SJCRH30 (cell line): ENCODE data around the gene PLAC8. TPM values are rescaled to one million over a fixed set of nuclear protein-coding genes. Genes with fewer than 3 reads are reported as not detected.
"Not testable (repeated sequence)": the region's sequence is repeated elsewhere in the genome, so short reads cannot be mapped to it uniquely, and the experiment has no call there.

Experiments used
- DNase-seq, 2 experiments: peaks; one replicate each; pipeline ENCODE4 v3.0.0-alpha.2; 2015 to 2020
- H3K27ac ChIP-seq: fragments of 250-450 bp; sonication (Bioruptor Pico); 2 replicates; pipeline ENCODE4 v1.5.1; 2020; ENCODE audit warnings: mild to moderate bottlenecking, moderate library complexity
- H3K27me3 ChIP-seq: fragments of 250-450 bp; sonication (Bioruptor Pico); 2 replicates; pipeline ENCODE4 v1.5.1; 2020; ENCODE audit warnings: mild to moderate bottlenecking, moderate library complexity
- H3K36me3 ChIP-seq: fragments of 250-450 bp; sonication (Bioruptor Pico); 2 replicates; pipeline ENCODE4 v1.5.1; 2020; ENCODE audit warnings: mild to moderate bottlenecking, moderate library complexity
- H3K4me1 ChIP-seq: fragments of 250-450 bp; sonication (Bioruptor Pico); 2 replicates; pipeline ENCODE4 v1.5.1; 2020; ENCODE audit warnings: mild to moderate bottlenecking, moderate library complexity
- H3K4me3 ChIP-seq: fragments of 250-450 bp; sonication (Bioruptor Pico); 2 replicates; pipeline ENCODE4 v1.5.1; 2020; ENCODE audit warnings: mild to moderate bottlenecking, moderate library complexity
- H3K9me3 ChIP-seq: fragments of 250-450 bp; sonication (Bioruptor Pico); replicated peaks from 2 replicates; pipeline ENCODE4 v1.5.1; 2020; ENCODE audit warnings: mild to moderate bottlenecking, moderate library complexity
- total RNA-seq: library from RNA; depleted of rRNA; stranded (reverse); fragments of >200 nt; shearing (Covaris generic); gene quantifications from 2 replicates; pipeline ENCODE4 v1.2.3, GENCODE V29; 2014; rRNA removed

PLAC8 gene
- total RNA-seq, 1 experiment from 2014 or later = 9.5 TPM

GRCh38 chr4:83065266-83065665 is 49.3 kb downstream of the PLAC8 start:
- Histone ChIP-seq H3K36me3 (peaks cover 58% of the 10 kb centered on the region), H3K4me1 (peaks cover 8% of the 10 kb centered on the region), H3K4me3 (no peak overlapping the region), H3K27me3 (no peaks in the 10 kb centered on the region), H3K27ac (no peak overlapping the region), H3K9me3 (no peaks in the 10 kb centered on the region)
- DNase-seq = no peak

- Histone ChIP-seq H3K27me3 (no peaks in the 10 kb centered on the region), H3K4me3 (no peak overlapping the region), H3K36me3 (peaks cover 47% of the 10 kb centered on the region), H3K9me3 (no peaks in the 10 kb centered on the region), H3K27ac (0 out of 2 replicates have a peak overlapping the region, but pooled peaks have one; percentile 1), H3K4me1 (peaks cover 6% of the 10 kb centered on the region)
- no peak for DNase-seq
Observed at GRCh38 chr4:83062739-83063138, 51.8 kb downstream of the PLAC8 start.

GRCh38 chr4:83054928-83055327 is 59.6 kb downstream of the PLAC8 start:
- Histone ChIP-seq H3K27ac (no peak overlapping the region), H3K4me1 (no peaks in the 10 kb centered on the region), H3K9me3 (no peaks in the 10 kb centered on the region), H3K4me3 (no peak overlapping the region), H3K27me3 (no peaks in the 10 kb centered on the region), H3K36me3 (peaks cover 39% of the 10 kb centered on the region)
- DNase-seq = peak in 1 of 2 experiments; percentile 30

GRCh38 chr4:83048781-83049180 is 65.7 kb downstream of the PLAC8 start:
- DNase-seq = not testable (repeated sequence)

GRCh38 chr4:83046693-83047473 is 67.6 kb downstream of the PLAC8 start:
- H3K4me1 ChIP-seq = no peaks in the 10 kb centered on the region
- DNase-seq = no peak
- H3K4me3 ChIP-seq = no peak overlapping the region
- peaks cover 30% of the 10 kb centered on the region for H3K36me3 ChIP-seq
- H3K9me3 ChIP-seq = no peaks in the 10 kb centered on the region
- no peaks in the 10 kb centered on the region for H3K27me3 ChIP-seq
- no peak overlapping the region for H3K27ac ChIP-seq

More at GRCh38 chr4:83048781-83049180, 65.7 kb downstream of the PLAC8 start:
- peaks cover 31% of the 10 kb centered on the region for H3K36me3 ChIP-seq
- H3K9me3 ChIP-seq, H3K4me3 ChIP-seq, H3K4me1 ChIP-seq, H3K27ac ChIP-seq, H3K27me3 ChIP-seq: not testable (repeated sequence)

GRCh38 chr4:83043801-83044407 is 70.6 kb downstream of the PLAC8 start:
- no peaks in the 10 kb centered on the region for H3K9me3 ChIP-seq
- H3K4me1 ChIP-seq = no peaks in the 10 kb centered on the region
- no peak overlapping the region for H3K27ac ChIP-seq
- no peak overlapping the region for H3K4me3 ChIP-seq
- peaks cover 7% of the 10 kb centered on the region for H3K36me3 ChIP-seq
- DNase-seq = no peak
- no peaks in the 10 kb centered on the region for H3K27me3 ChIP-seq

GRCh38 chr4:83043157-83043556 is 71.4 kb downstream of the PLAC8 start:
- DNase-seq, H3K4me1 ChIP-seq, H3K27me3 ChIP-seq, H3K27ac ChIP-seq, H3K4me3 ChIP-seq, H3K9me3 ChIP-seq, H3K36me3 ChIP-seq: not testable (repeated sequence)

GRCh38 chr4:83040269-83040668 is 74.3 kb downstream of the PLAC8 start:
- no peak for DNase-seq
- Histone ChIP-seq H3K9me3 (no peaks in the 10 kb centered on the region), H3K4me1 (peaks cover 3% of the 10 kb centered on the region), H3K36me3 (peaks cover 4% of the 10 kb centered on the region), H3K27me3 (no peaks in the 10 kb centered on the region), H3K4me3 (no peak overlapping the region), H3K27ac (no peak overlapping the region)

Other genes starting within 250 kb of the PLAC8 start
- 139 and 153 TPM in 2 replicates for gene SEC31A, start 223.6 kb downstream of the PLAC8 start, total RNA-seq
- 13.0 and 15.3 TPM in 2 replicates for gene THAP9, start 214.0 kb downstream of the PLAC8 start, total RNA-seq
- 36.5 and 40.8 TPM in 2 replicates for gene LIN54, start 103.9 kb downstream of the PLAC8 start, total RNA-seq
- gene COPS4, start 79.5 kb downstream of the PLAC8 start, total RNA-seq = 109 and 125 TPM in 2 replicates
- 12.6 and 15.3 TPM in 2 replicates for gene COQ2, start 170.1 kb upstream of the PLAC8 start, total RNA-seq
- 0.53 and 0.71 TPM in 2 replicates for gene HPSE, start 220.1 kb upstream of the PLAC8 start, total RNA-seq